GM12878 (cell line): Measurements from ENCODE around the gene LRRN4.

Source experiments
- BRCA1 ChIP-seq: IDR thresholded peaks from 2 replicates; pipeline ENCODE4 v1.6.1; 2011; ENCODE audit warnings: low read depth, low read length, improper control_type of control experiment
- EZH2 ChIP-seq: IDR thresholded peaks from 2 replicates; pipeline ENCODE4 v1.6.1; 2012; ENCODE audit warnings: low read depth, mild to moderate bottlenecking, control low read depth, inconsistent platforms, low read length, borderline replicate concordance; ENCODE audit not compliant: control insufficient read depth
- MXI1 ChIP-seq: fragments of 150-350 bp; IDR thresholded peaks from 2 replicates; pipeline ENCODE4 v1.6.1; 2011; ENCODE audit warnings: low read depth, mild to moderate bottlenecking, inconsistent platforms, low read length, improper control_type of control experiment
- NR2C2 ChIP-seq: IDR thresholded peaks from 2 replicates; pipeline ENCODE4 v1.6.1; 2011; ENCODE audit warnings: borderline replicate concordance, low read depth; ENCODE audit not compliant: control insufficient read depth, insufficient read length
- REST ChIP-seq: IDR thresholded peaks from 2 replicates; pipeline ENCODE4 v1.6.1; 2012; ENCODE audit warnings: mild to moderate bottlenecking, low read depth, low read length
- SMC3 ChIP-seq: IDR thresholded peaks from 2 replicates; pipeline ENCODE4 v1.6.1; 2011; ENCODE audit warnings: low read length, improper control_type of control experiment, borderline replicate concordance
- ZBTB4 ChIP-seq: fragments of 450-650 bp; formaldehyde crosslinking; IDR thresholded peaks from 2 replicates; pipeline ENCODE4 v1.4.0; 2022; ENCODE audit warnings: mild to moderate bottlenecking, moderate library complexity
- ZNF592 ChIP-seq: fragments of 450-650 bp; IDR thresholded peaks from 2 replicates; pipeline ENCODE4 v1.6.1; 2017; ENCODE audit warnings: mild to moderate bottlenecking, moderate library complexity

- TF ChIP-seq BRCA1 (no peak), NR2C2 (no peak), ZBTB4 (CRISPR knock-in tag) (no peak), ZNF592 (no peak), SMC3 (no peak), EZH2 (no peak), REST (no peak), MXI1 (no peak)
Observed at GRCh38 chr20:6103301-6103700, 49.4 kb upstream of the LRRN4 start.
